Measurements from ENCODE around the gene DNAJC5.
"Not testable (repeated sequence)": the region's sequence is repeated elsewhere in the genome, so short reads cannot be mapped to it uniquely, and the experiment has no call there.

DNAJC5 gene

GRCh38 chr20:63894358-63895201, at the start of gene DNAJC5:
TSS of gene DNAJC5 (plus strand) at chr20:63895126. CDS start at chr20:63928346, 33,220 bp downstream.
- peak; percentile 91 for DNase-seq (ENCODE audit: low read depth)

- no peak for DNase-seq (ENCODE audit: low read depth)
These were observed 48.7 kb upstream of the DNAJC5 start for GRCh38 chr20:63846128-63846771.

DNA sequence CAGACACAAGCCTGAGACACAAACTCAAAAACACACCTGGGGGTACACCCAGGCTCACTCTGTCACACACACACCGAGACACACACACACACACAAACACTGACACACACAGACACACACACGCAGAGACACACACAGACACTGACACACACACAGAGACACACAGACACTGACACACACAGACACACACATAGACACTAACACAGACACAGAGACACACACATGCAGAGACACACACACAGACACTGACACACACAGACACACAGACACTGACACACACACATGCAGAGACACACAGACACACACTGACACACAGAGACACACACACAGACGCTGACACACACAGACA, 48.1 kb upstream of the DNAJC5 start:
- DNase-seq (ENCODE audit: low read depth) = no peak

GRCh38 chr20:63847237-63848002, 47.5 kb upstream of the DNAJC5 start:
- DNase-seq (ENCODE audit: low read depth) = no peak

DNA sequence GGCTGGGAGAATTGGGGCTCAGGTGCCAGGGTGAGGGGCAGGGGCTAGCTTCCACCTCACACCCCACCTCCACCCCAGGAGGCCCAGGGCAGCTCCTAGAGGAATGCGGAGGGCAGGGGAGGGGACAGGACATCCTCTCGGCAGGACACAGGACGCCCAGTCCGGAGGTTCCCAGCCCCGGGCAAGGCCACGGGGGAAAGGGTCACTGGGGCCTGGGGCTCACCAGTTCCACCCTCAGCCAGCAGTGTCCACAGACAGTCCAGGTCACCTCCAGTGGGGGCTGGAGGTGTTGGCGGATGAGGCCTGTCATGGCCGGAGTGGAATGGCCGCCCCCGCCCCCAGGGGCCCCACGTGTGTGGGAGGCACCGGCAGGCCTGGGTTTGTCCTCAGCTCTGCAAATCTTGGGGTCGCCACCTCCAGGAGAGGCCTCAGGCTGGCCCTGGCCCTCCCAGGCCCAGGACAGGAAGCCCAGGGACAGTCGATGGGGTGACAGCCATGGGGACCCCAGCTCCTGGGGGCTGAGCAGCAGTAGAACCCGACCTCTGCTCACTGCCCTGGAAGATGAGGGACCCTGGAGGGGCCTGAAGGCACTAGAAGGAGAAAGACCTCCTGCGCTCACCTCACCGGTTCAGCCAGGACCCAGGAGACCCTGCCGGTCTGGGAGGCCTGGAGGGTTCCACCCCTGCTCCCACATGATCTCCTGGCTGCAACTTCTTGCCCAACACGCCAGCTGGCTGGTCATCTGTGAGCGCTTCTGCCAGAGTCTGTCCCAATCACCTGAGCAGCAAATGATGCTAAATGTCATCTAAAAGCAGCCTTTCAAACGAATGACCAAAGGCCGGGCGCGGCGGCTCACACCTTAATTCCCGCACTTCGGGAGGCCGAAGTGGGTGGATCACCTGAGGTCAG, 46.7 kb upstream of the DNAJC5 start:
- DNase-seq (ENCODE audit: low read depth) = no peak

DNA sequence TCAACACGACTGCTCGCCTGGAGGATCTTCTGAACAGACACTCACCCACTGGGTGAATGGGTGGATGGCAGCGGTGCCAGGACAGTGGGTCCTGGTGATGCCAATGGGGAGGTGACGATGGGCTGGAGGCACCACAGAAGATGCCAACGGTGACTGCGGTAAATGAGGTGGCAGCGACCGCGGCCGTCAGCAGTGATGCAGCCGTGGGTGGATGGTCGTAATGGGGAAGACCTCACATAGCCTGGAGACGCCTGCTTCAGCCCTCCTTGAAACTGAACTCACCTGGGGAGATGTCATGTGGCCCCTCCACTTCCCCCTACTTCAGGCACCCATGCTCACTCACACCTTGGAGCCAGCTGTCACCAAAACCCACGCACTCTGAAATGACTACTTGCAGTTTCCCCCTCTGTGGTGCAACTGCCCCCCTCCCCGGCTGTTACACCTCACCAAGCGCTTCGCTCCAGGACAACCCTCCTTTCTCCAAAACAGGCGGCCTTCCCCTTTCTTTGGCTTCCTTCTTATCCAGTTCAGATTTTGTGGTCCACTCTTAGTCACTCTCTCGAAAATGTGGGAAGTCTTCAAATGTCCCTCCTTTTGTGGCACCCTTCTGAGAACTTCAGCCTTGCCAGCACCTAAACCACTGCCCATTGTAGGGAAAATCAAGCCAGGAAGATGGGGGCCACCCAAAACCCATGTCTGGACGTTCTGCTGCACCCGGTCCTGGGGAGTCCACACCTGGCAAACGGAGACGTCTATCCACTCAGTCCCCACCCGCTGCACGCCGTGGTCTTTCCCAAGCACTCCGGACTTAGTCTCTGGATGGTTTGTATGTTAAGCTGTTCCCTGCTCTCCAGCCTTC, 44.0 kb upstream of the DNAJC5 start:
- no peak for DNase-seq (ENCODE audit: low read depth)

GRCh38 chr20:63851548-63851943, 43.4 kb upstream of the DNAJC5 start:
- not testable (repeated sequence) for DNase-seq (ENCODE audit: low read depth)

DNA sequence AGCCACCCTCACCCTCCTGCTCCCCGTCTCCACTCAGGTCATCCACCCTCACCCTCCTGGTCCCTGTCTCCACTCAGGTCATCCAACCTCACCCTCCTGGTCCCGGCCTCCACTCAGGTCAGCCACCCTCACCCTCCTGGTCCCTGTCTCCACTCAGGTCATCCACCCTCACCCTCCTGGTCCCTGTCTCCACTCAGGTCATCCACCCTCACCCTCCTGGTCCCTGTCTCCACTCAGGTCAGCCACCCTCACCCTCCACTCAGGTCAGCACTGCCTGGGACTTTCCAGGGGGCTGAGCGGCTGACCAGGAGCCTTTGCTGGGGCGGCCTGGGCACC, 41.2 kb upstream of the DNAJC5 start:
- DNase-seq (ENCODE audit: low read depth) = not testable (repeated sequence)

DNA sequence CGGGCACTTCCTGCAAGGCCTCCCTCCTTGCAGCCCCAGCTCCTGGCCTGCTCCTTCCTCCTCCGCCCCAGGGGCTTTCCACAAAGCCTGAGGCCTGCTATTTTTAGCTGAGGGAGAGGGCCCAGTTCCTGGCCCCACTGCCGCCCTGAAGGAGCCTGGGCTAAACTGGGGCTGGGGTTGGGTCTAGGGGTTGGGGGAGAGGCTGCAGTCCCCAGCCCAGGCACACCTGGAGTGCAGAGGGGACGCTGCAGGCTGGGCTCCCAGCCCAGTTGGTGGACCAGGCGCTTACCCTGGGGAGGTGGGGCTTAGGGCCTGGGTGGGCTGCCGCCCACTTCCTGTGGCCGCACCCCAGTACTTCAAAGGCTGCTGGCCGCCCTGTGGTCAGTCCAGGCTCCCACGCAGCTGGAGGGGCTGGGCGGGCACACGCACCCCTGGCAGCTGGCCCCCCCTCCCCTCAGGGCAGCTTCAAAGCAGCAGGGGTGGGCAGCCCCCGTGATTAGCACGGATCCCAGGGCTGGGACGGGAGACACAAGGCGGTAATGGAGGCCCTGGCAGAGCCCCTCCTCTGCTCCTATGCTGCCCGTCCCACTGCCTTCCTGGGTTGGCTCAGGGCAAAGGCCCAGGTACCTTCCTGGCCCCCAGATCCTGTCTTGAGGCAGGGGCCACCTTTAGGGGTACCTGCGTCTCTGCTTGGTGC, 40.7 kb upstream of the DNAJC5 start:
- DNase-seq (ENCODE audit: low read depth) = no peak

- no peak for DNase-seq (ENCODE audit: low read depth)
These were observed 40.1 kb upstream of the DNAJC5 start for GRCh38 chr20:63854766-63855362.

DNA sequence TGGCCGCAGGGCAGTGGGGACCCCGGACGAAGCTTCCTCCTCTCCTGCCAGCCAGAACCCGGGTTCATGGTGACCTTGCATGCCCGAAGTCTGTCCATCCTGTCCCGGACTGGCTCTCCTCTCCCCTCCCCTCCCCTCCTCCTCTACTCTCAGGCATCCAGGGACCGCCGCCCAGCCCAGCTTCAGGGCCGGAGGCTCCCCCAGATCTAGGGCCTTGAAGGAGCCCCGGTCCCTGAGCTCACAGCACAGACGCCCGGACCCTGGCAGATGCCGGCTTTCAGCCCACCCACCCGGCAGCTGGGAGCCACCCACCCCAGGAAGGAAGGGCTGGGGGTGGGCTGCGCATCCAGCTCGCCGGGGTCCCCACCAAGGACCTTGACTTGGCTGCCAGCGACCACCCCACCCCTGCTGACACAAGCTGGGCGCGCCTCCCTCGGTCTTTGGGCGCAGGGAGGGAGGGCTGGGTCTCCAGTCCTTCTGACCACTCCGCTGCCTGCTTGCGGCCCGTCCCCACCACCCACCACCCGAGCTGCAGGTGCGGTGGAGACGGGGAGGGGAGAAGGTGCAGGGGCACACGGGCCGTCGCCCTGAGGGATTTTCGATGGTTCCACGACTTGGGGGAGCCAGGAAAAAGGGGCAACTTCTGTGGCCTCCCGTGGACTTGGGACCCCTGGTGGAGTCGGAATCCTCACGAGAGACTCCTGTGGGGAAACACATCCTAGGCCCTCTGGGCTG, 39.4 kb upstream of the DNAJC5 start:
- DNase-seq (ENCODE audit: low read depth) = no peak

DNA sequence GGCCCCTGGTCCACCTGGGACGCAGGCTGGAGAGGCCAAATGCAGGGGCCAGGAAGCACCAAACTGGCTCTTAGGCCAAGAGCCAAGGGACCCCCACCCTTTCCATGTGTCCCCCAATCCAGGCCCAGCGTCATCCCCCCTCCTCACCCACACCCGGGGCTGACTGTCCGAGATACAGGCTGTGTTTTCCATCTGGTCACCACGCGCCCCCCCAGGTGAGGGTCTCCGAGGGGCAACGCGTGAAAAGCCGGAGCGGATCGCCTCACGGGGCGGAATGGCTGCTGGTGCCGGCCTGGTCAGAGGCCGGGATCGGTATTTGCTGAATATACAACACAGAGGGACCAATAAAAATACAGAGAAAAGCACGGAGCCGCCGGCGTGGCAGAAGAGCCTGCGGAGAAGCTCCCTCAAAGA, 38.8 kb upstream of the DNAJC5 start:
- DNase-seq (ENCODE audit: low read depth) = no peak

- DNase-seq (ENCODE audit: low read depth) = no peak
These were observed 37.0 kb upstream of the DNAJC5 start for GRCh38 chr20:63857764-63858392.

- no peak for DNase-seq (ENCODE audit: low read depth)
These were observed 36.3 kb upstream of the DNAJC5 start for GRCh38 chr20:63858393-63859165.

DNA sequence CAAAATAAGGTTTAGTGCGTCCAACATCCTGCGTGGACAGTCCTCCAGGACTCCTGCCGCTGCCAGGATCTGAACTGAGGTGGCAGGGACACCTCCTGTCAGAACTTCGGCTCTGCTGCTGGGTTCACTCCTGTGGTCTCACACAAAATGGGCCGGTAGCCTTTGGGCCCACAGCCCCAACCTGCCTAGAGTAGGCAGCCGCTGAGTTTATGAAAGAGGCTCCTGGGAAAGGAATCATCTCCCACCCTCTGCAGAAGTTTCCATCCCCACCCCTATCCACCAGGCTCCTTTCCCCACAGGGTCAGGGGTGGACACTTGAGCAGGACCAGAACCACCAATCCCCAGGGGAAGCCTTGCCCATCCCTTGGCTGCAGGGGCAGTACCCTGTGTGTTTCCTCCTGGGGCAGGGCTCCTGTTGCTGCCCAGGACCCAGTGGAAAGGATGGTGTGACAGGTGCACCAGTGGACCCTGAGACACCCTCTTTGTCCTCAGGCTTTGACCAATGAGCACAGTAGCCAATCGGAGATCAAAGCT, 35.7 kb upstream of the DNAJC5 start:
- no peak for DNase-seq (ENCODE audit: low read depth)

- no peak for DNase-seq (ENCODE audit: low read depth)
These were observed 34.4 kb upstream of the DNAJC5 start for GRCh38 chr20:63860325-63861051.

GRCh38 chr20:63861365-63861934, 33.5 kb upstream of the DNAJC5 start, which contains the start of gene ABHD16B:
TSS of gene ABHD16B (plus strand) at chr20:63861498. CDS start at chr20:63861541, 43 bp downstream.
- no peak for DNase-seq (ENCODE audit: low read depth)
